PC-9 (cell line): Measurements from ENCODE around the gene PPP2R3A.

Experiments used
- EZH2 ChIP-seq: fragments of 200-600 bp; sonication (generic); IDR thresholded peaks from 2 replicates; pipeline ENCODE4 v1.8.0; 2017; ENCODE audit warnings: antibody characterized with exemption, low read depth
- TF ChIP-seq, protein P1 (sequence below): fragments of 200-600 bp; sonication (generic); conservative IDR thresholded peaks from 2 replicates; pipeline ENCODE4 v1.6.1; 2017; ENCODE audit warnings: mixed run types, antibody characterized with exemption, mild to moderate bottlenecking, moderate library complexity

DNA sequence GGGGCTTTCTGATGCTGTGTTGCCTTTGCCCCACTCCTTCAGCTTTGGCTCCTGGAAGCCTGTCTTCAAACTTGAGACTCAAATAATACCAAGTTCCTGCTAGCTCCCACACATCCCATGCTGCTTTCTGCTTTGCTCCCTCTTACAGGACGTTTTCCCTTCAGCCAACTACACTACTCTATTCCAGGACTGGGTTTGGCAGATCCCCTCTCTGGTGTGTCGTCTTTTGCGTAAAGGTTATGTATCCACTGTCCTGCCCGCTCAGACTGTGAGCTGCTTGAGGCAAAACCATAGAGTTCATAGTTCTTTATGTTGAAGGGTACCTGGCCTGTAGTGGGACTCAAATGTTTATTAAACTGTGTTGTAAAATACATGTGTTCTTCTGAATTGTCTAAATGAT, 25.4 kb downstream of the PPP2R3A start:
- TF ChIP-seq, protein P1, sequence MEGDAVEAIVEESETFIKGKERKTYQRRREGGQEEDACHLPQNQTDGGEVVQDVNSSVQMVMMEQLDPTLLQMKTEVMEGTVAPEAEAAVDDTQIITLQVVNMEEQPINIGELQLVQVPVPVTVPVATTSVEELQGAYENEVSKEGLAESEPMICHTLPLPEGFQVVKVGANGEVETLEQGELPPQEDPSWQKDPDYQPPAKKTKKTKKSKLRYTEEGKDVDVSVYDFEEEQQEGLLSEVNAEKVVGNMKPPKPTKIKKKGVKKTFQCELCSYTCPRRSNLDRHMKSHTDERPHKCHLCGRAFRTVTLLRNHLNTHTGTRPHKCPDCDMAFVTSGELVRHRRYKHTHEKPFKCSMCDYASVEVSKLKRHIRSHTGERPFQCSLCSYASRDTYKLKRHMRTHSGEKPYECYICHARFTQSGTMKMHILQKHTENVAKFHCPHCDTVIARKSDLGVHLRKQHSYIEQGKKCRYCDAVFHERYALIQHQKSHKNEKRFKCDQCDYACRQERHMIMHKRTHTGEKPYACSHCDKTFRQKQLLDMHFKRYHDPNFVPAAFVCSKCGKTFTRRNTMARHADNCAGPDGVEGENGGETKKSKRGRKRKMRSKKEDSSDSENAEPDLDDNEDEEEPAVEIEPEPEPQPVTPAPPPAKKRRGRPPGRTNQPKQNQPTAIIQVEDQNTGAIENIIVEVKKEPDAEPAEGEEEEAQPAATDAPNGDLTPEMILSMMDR, result no peak
- no peak for TF ChIP-seq EZH2
